Body of pancreas (tissue), 4 donors: ENCODE data around the gene AMHR2. TPM values are rescaled to one million over a fixed set of nuclear protein-coding genes. Genes with fewer than 3 reads are reported as not detected.

Experiments used
- ATAC-seq: fragments of 150-250 bp; one replicate; pipeline ENCODE4 v1.9.1; 2016
- DNase-seq, 4 donors: peaks; one replicate each; pipeline ENCODE4 v3.0.0-alpha.2; 2019
- H3K27ac ChIP-seq, 4 donors: fragments of 200-600 bp; sonication (generic); 1 replicate in 3 of 4; 2 replicates in 1 of 4; pipeline versions ENCODE4 v1.5.1 to v1.6.1; 2016 to 2019; ENCODE audit warnings: mild to moderate bottlenecking in 1 of 4, mixed read lengths in 1 of 4, moderate library complexity in 1 of 4
- H3K27me3 ChIP-seq, 2 donors: fragments of 200-600 bp; sonication (generic); one replicate each; pipeline ENCODE4 v1.6.0; 2016; ENCODE audit warnings: mild to moderate bottlenecking in 1 of 2
- H3K36me3 ChIP-seq, 2 donors: fragments of 200-600 bp; sonication (generic); replicated peaks in 1 of 2; 2 replicates each; pipeline ENCODE4 v1.5.1; 2016; ENCODE audit warnings: low read depth in 2 of 2; ENCODE audit not compliant: insufficient read depth in 1 of 2
- H3K4me1 ChIP-seq: fragments of 200-600 bp; sonication (generic); one replicate; pipeline ENCODE4 v1.6.0; 2016
- H3K4me3 ChIP-seq, 2 donors: fragments of 200-600 bp; sonication (generic); 1 replicate in 1 of 2; 2 replicates in 1 of 2; pipeline ENCODE4 v1.5.1; 2016 to 2019
- H3K9me3 ChIP-seq, 3 donors: fragments of 200-600 bp; sonication (generic); 1 replicate in 2 of 3; 2 replicates in 1 of 3; pipeline ENCODE4 v1.5.1; 2016
- POLR2A ChIP-seq, 3 donors: fragments of 450-650 bp; IDR thresholded peaks; one replicate each; pipeline ENCODE4 v1.6.1; 2016; ENCODE audit warnings: antibody characterized with exemption in 3 of 3, mild to moderate bottlenecking in 2 of 3
- WGBS, 2 donors: methylation state at CpG; one replicate each; pipeline ENCODE4 v1.1.5; 2017; 5-methylcytosine and 5-hydroxymethylcytosine counted together
- intact Hi-C: fragments of 100-400 bp; cut with DNase I; formaldehyde crosslinking; loops from one replicate; pipeline ENCODE4 v1.15.1; 2023
- total RNA-seq, 2 donors: library from RNA; depleted of rRNA; stranded (reverse); fragments of >200 nt; gene quantifications; one replicate each; pipeline ENCODE4 v1.1.0, GENCODE V29; 2016
- TF ChIP-seq, protein P1 (sequence below), 7 experiments: fragments of 450-650 bp in 4 of 7; fragments of 200-600 bp in 3 of 7; sonication (generic) in 3 of 7; IDR thresholded peaks; one replicate each; pipeline ENCODE4 v1.5.1; 2016 to 2019; ENCODE audit warnings: antibody characterized with exemption in 7 of 7

AMHR2 gene
- total RNA-seq, 2 donors from 2014 or later = 2.3 to 10.6 TPM

DNA sequence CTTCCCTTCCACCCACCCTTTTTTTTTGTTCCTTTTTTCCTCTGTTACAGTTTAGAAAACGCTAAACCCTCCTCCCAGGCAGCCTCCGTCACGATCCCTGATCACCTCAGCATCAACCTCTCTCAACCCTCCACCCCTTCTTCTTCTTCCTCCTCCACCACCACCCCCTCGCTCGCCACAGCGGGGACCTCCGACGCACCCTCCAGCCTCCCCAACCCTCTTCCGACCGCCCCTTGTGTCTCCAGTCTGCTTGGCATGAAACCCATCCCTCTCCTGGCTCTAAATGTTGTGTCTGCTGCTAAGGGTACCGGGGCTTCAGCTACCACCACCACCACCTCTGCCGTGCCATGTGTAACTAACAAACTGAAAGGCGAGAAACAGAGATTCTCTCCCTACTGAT, 51.2 kb downstream of the AMHR2 start:
- no peak for TF ChIP-seq POLR2A (IDR thresholded peaks at IDR 0.05)
- TF ChIP-seq, protein P1, sequence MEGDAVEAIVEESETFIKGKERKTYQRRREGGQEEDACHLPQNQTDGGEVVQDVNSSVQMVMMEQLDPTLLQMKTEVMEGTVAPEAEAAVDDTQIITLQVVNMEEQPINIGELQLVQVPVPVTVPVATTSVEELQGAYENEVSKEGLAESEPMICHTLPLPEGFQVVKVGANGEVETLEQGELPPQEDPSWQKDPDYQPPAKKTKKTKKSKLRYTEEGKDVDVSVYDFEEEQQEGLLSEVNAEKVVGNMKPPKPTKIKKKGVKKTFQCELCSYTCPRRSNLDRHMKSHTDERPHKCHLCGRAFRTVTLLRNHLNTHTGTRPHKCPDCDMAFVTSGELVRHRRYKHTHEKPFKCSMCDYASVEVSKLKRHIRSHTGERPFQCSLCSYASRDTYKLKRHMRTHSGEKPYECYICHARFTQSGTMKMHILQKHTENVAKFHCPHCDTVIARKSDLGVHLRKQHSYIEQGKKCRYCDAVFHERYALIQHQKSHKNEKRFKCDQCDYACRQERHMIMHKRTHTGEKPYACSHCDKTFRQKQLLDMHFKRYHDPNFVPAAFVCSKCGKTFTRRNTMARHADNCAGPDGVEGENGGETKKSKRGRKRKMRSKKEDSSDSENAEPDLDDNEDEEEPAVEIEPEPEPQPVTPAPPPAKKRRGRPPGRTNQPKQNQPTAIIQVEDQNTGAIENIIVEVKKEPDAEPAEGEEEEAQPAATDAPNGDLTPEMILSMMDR (IDR thresholded peaks at IDR 0.05) = no peak
- Histone ChIP-seq H3K9me3 (no peaks in the 10 kb centered on the region), H3K4me3 (no peak overlapping the region), H3K36me3 (peaks cover 9 to 28% of the 10 kb centered on the region in 2 donors), H3K27me3 (no peaks in the 10 kb centered on the region), H3K4me1 (peaks cover 49% of the 10 kb centered on the region), H3K27ac (peak overlapping the region in 1 of 4 donors; percentile 29)
- WGBS, 2 donors = 61 to 76% methylated on average over 13 of the region's 13 CpGs
- ATAC-seq (no peak), DNase-seq (no peak)
- intact Hi-C loops = no loop called here

DNA sequence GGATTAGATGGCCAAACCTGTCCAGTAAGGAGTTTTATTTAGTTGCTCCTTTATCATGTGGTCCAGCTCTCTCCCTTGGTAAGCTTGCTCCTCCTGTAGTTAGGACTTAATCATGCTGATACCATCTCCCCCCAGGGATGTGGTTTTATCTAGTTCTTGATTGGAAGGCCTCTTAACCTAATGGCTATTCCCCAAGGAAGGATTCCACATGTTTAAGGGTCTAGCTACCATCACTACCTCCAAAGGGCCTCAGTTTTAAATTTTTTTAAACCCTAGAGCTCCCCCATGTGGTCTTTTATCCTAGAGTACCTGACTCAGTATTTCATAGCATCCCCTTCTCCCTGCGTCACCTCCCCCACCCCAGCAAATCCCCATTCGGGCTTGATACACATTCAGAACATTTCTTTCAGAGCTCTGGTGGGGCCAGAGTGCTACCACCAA, 53.1 kb downstream of the AMHR2 start:
- no peak for TF ChIP-seq POLR2A (IDR thresholded peaks at IDR 0.05)
- TF ChIP-seq, protein P1 (IDR thresholded peaks at IDR 0.05) = peak in 1 of 7 experiments; percentile 18
- DNase-seq (no peak), ATAC-seq (no peak)
- WGBS, 2 donors = 57 to 67% methylated on average over 2 of the region's 2 CpGs
- Histone ChIP-seq H3K4me3 (no peak overlapping the region), H3K4me1 (peaks cover 49% of the 10 kb centered on the region), H3K9me3 (no peaks in the 10 kb centered on the region), H3K27me3 (no peaks in the 10 kb centered on the region), H3K27ac (no peak overlapping the region), H3K36me3 (peaks cover 11 to 33% of the 10 kb centered on the region in 2 donors)
- intact Hi-C loops = no loop called here

DNA sequence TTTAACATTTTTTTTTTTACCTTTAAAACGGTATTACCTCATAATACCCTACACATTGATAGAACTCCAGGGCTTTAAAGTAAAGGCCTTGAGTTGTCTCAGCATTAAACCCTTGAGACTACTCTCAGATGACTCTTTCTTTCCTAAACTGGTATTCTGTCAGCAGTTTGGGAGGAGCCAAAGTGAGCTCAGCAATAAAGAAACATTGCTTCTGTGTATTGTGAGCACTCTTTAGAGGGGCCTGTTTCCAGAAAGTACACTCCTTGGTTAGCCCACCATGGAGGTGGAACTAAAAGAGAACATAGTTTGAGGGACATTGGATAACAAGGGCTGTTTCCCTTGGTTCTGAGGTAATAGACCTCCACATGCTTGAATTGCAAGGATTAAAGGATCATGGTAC, 55.2 kb downstream of the AMHR2 start:
- ATAC-seq (no peak), DNase-seq (no peak)
- Histone ChIP-seq H3K4me1 (peaks cover 29% of the 10 kb centered on the region), H3K9me3 (no peaks in the 10 kb centered on the region), H3K27ac (no peak overlapping the region), H3K4me3 (no peak overlapping the region), H3K36me3 (peaks cover 9 to 39% of the 10 kb centered on the region in 2 donors), H3K27me3 (no peaks in the 10 kb centered on the region)
- 33 to 36% methylated on average over 1 of the region's 1 CpG for WGBS, 2 donors
- TF ChIP-seq, protein P1 (IDR thresholded peaks at IDR 0.05) = no peak
- TF ChIP-seq POLR2A (IDR thresholded peaks at IDR 0.05) = no peak
- intact Hi-C loops = no loop called here

DNA sequence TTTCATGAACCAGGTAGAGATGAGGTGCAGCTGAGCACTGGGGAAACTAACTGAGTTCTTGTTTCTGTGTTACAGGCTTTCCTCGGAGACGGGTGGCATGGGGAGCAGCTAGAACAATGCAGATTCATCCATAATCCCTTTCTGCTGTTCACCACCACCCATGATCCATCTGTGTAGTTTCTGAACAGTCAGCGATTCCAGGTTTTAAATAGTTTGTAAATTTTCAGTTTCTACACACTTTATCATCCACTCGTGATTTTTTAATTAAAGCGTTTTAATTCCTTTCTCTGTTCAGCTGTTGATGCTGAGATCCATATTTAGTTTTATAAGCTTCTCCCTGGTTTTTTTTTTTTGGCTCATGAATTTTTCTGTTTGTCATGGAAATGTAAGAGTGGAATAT, 55.7 kb downstream of the AMHR2 start:
- Histone ChIP-seq H3K27me3 (no peaks in the 10 kb centered on the region), H3K4me3 (no peak overlapping the region), H3K4me1 (peaks cover 25% of the 10 kb centered on the region), H3K36me3 (peaks cover 5 to 39% of the 10 kb centered on the region in 2 donors), H3K27ac (no peak overlapping the region), H3K9me3 (no peaks in the 10 kb centered on the region)
- no peak for TF ChIP-seq POLR2A (IDR thresholded peaks at IDR 0.05)
- TF ChIP-seq, protein P1 (IDR thresholded peaks at IDR 0.05) = no peak
- DNase-seq = no peak
- 73 to 92% methylated on average over 5 of the region's 5 CpGs for WGBS, 2 donors
- no peak for ATAC-seq
- intact Hi-C loops = no loop called here
